GM12891 (cell line): ENCODE results near the gene SIRT2.

Experiments used
- PAX5 ChIP-seq: IDR thresholded peaks from 2 replicates; pipeline ENCODE4 v1.6.1; 2011; ENCODE audit warnings: low read length, moderate library complexity, mild to moderate bottlenecking; ENCODE audit not compliant: insufficient read depth, severe bottlenecking
- POLR2A ChIP-seq: IDR thresholded peaks from 2 replicates; pipeline ENCODE4 v1.6.1; 2011; ENCODE audit warnings: low read depth, low read length, control low read depth
- POLR2AphosphoS5 ChIP-seq: IDR thresholded peaks from 2 replicates; pipeline ENCODE4 v1.6.1; 2011; ENCODE audit warnings: low read depth, low read length, control low read depth
- POU2F2 ChIP-seq: IDR thresholded peaks from 2 replicates; pipeline ENCODE4 v1.6.1; 2011; ENCODE audit warnings: low read depth, mild to moderate bottlenecking, control low read depth, low read length, moderate library complexity
- TAF1 ChIP-seq: IDR thresholded peaks from 2 replicates; pipeline ENCODE4 v1.6.1; 2011; ENCODE audit warnings: low read depth, low read length, control low read depth

- TF ChIP-seq TAF1 = no peak
- no peak for TF ChIP-seq POLR2AphosphoS5
- TF ChIP-seq PAX5 = no peak
- no peak for TF ChIP-seq POLR2A
- no peak for TF ChIP-seq POU2F2
Observed at GRCh38 chr19:38928391-38929001, 29.1 kb upstream of the SIRT2 start.
